HG03439 (cell line): ENCODE measurements around the gene PML.
"Not testable (repeated sequence)": the region's sequence is repeated elsewhere in the genome, so short reads cannot be mapped to it uniquely, and the experiment has no call there.

Experiments used
- ATAC-seq: cut with Tn5 transposase; IDR thresholded peaks from one replicate; pipeline ENCODE4 v1.9.1; 2021; ENCODE audit warnings: mild to moderate bottlenecking, moderate library complexity; ENCODE audit not compliant: unreplicated experiment

Gene PML

GRCh38 chr15:73957276-73957675 is 37.2 kb upstream of the PML start:
- ATAC-seq: no peak

DNA sequence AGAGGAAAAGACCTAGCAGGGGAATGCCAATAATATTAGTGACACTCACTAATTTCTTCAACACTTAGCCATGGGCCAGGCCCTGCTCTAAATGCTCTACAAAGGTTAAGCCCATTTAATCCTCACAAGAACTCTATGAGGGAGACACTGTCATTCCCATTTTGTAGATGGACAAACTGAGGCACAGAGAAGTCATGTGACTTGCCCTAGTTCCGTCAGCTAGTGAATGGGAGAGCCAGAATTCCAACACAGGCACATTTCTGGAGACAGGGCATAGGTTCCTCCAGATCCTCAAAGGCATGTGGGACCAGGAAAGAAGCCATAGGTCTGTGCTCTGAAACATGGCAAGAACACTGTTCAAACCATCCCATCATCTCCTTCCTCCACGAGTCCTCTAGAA is 36.7 kb upstream of the PML start:
- no peak for ATAC-seq

DNA sequence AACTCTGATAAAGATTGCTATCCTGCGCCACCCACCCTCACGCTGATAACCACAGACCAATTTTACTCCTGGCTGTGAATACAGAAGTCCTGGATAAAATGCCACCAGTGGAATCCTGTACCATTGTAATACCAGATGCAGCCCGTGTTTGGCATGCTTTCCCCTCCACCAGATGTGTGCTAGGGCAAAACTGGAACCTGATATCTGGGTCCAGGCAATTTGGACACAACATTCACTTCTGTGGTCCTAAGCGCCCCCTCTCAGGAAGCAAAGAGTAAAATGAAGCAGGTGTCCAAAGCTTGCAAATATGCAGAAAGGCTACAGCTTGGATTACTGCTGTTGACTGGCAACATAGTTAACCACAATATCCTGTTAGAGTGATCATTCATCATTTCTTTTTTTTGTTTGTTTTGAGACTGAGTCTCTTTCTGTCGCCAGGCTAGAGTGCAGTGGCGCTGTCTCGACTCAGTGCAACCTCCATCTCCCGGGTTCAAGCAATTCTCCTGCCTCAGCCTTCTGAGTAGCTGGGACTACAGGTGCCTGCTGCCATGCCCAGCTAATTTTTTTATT is 35.4 kb upstream of the PML start:
- no peak for ATAC-seq

DNA sequence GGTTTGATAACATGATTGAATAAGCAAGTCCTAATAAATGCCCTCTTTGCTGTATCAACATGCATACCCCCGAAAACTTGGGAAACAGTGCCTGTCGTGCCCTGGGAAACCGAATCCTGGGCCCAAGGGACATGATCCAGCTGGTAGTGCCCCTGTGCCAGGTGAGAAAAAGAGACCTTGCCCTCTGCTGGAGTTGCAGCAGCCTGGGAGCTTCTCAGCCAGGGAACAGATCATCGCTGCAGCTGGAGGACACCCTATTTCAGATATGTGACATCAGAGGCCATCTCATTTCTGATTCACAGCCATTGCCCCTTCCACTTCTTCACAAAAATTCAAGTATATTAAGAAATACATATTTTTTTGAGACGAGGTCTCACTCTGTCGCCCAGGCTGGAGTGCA is 34.7 kb upstream of the PML start:
- no peak for ATAC-seq

DNA sequence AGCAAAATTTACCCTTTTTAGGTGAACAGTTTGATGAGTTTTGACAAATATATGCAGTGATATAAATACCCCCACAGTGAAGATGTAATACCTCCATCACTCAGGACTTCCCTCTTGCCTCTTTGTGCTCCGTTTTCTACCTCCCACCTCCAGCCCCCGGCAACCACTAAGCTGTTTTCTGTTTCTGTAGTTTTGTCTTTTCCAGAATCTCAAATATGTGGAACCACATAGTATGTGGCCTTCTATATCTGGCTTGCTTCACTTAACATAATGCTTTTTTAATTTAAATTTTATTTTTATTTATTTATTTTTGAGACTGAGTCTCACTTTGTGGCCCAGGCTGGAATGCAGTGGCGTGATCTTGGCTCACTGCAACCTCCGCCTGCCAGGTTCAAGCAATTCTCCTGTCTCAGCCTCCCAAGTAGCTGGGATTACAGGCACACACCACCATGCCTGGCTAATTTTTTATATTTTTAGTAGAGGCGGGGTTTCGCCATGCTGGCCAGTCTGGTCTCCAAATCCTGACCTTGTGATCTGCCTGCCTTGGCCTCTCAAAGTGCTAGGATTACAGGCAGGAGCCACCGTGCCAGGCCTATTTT is 33.9 kb upstream of the PML start:
- not testable (repeated sequence) for ATAC-seq

GRCh38 chr15:73962433-73962832 is 32.1 kb upstream of the PML start:
- no peak for ATAC-seq

GRCh38 chr15:73964736-73965093 is 29.8 kb upstream of the PML start:
- peak; percentile 71 for ATAC-seq

DNA sequence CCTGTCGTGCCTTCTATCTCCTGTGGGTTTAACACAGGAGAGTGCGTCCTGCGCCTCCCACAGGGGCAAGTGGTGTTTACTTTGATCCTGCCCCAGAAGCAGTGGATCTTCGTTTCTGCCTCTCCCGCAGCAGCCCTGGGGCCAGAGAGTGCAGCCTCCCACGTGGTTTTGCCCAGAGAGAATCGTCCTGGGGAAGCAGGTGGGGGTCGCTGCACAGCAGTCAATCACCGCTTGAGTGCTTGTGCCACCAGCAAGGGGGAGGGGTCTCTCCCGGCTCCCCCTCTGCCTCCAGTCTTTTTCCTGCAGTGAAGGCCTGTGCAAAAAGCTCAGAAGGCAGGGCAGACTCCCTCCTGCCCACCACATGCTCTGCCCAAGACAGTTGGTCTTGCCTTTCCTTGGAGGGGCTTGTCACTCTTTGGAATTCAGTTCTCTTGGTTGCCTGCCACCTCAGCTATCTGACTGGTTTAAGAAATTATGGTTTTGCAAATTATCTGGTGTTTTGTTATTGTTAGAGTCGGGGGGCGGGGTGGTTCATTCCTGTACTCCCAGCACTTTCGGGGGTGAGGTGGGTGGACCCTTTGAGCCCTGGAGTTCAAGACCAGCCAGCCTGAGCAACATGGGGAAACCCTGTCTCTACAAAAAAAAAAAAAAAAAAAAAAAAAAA is 29.3 kb upstream of the PML start:
- ATAC-seq: peak; percentile 34

GRCh38 chr15:73965758-73966113 is 28.8 kb upstream of the PML start:
- peak; percentile 57 for ATAC-seq

DNA sequence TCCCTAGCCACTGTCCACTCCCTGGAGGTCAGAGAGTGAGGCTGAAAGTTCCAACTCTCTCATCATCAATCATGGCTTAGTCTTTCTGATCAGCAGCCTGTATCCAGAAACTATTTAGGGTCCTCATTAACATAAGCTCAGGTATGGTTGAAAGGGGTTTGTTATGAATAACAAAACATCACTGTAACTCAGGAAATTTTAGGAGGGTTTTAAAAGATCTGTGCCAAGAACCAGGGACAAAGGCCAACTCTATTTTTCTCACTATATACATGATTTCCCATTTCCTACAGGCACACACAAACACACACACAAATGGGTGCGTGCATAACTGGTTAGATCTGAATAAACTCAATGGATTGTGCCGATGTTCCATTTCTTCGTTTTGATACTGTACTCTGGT is 26.1 kb upstream of the PML start:
- ATAC-seq: no peak

- ATAC-seq: no peak
Measured at GRCh38 chr15:73969151-73969759, 25.3 kb upstream of the PML start.

DNA sequence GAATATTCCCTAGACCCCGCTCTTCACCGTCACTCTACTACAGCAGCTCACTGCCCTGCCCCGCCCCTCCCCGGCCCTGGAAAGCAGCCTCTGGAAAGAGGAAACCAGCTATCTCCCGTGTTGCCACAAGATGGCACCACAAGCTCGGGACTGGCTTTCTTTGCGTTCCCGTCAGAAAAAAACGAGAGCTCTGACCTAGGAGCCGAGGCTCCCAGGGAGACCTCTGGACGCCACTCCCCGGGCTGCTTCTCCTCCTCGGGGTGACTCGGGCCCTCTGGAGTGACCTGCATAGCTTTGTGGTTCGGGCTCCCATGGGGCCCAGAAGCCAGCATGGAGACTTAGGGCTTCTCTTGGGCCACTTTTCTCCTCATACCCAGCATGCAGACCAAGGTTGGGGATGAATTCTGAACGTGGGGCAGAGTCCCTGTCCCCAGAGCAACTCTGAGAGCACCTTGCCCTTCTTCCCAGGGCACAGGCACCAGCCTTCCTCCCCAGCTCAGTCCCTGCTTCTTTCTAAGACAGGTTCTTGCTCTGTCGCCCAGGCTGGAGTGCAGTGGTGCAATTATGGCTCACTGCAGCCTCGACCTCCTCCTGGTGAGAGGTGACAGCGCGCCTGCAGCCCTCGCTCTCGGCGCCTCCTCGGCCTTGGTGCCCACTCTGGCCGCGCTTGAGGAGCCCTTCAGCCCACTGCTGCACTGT is 21.4 kb upstream of the PML start:
- no peak for ATAC-seq

DNA sequence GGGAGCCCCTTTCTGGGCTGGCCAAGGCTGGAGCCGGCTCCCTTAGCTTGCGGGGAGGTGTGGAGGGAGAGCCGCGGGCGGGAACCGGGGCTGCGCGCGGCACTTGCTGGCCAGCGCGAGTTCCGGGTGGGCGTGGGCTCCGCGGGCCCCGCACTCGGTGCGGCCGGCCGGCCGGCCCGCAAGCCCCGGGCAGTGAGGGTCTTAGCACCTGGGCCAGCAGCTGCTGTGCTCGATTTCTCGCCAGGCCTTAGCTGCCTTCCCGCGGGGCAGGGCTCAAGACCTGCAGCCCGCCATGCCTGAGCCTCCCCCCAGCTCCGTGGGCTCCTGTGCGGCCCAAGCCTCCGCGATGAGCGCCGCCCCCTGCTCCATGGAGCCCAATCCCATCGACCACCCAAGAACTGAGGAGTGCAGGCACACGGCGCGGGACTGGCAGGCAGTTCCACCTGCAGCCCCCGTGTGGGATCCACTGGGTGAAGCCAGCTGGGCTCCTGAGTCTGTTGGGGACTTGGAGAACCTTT is 20.8 kb upstream of the PML start:
- not testable (repeated sequence) for ATAC-seq

- not testable (repeated sequence) for ATAC-seq
Measured at GRCh38 chr15:73975440-73976125, 18.9 kb upstream of the PML start.

DNA sequence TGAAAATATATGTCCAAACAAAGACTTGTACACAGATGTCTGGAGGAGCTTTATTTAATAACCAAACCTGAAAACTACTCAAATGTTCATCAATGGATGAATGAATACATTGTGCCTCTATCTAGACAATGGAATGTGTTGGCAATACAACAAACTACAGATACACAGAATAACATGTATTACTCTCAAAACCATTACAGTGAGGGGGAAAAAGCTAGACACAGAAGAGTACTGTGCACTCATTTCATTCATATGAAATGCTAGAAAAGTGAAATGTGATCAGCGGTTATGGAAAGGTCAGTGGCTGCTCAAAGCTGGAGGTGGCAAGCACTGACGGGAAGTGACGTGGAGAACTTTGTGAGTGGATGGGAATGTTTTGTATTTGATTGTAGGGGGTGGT is 15.6 kb upstream of the PML start:
- ATAC-seq: no peak

DNA sequence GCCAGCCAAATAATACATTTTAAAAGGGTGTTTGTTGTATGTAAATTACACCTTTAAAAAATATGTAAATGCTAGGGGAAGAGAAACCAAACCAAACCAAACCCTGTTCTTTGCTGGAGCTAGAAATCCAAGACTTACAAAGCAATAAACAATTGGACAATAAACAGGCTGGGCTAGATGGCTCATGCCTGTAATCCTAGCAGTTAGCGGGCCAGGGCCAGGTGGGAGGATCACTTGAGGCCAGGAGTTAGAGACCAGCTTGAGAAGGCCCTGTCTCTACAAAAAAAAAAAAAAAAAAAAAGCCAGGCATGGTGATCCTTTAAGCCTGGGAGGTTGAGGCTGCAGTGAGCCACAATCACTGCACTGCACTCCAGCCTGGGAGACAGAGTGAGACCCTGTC is 14.9 kb upstream of the PML start:
- no peak for ATAC-seq

DNA sequence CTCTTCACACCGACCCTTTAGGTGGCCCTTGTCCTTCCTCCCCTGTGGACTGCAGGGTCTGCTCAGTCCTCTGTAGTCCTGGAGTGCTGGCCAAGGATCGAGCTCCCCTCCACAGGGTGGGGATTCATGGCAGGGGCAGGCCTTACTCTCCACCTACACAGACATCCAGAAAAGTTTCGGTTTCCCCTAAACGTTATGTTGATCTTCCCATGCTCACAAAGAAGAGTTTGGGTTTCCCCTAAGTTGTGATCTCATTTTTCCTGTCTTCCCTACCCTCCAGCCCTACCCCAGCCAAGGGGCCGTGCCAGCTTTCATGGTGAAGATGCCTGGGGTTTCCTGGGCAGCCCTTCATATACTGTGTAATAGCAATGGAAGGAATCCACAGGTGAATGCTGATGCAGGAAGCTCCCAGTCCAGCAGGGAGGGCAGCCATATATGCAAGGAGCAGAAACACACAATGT is 12.7 kb upstream of the PML start:
- no peak for ATAC-seq

- ATAC-seq: no peak
Measured at GRCh38 chr15:73982222-73982962, 12.1 kb upstream of the PML start.

GRCh38 chr15:73983211-73983727 is 11.2 kb upstream of the PML start:
- ATAC-seq: no peak

GRCh38 chr15:73983773-73984172 is 10.7 kb upstream of the PML start:
- ATAC-seq: no peak
